SK-N-SH treated with all-trans-retinoic acid at 6 μM for 48 hours (cell line): ENCODE measurements around the gene MCEE.
"Not testable (repeated sequence)": the region's sequence is repeated elsewhere in the genome, so short reads cannot be mapped to it uniquely, and the experiment has no call there.

Experiments
- ARNTL ChIP-seq: fragments of 450-650 bp; formaldehyde crosslinking; IDR thresholded peaks from 2 replicates; pipeline ENCODE4 v1.5.0; 2020; ENCODE audit warnings: low read depth, mild to moderate bottlenecking, moderate library complexity, borderline replicate concordance
- BACH2 ChIP-seq: fragments of 250-450 bp; sonication (Bioruptor Pico); IDR thresholded peaks from 2 replicates; pipeline ENCODE4 v1.9.0; 2021; ENCODE audit warnings: mild to moderate bottlenecking, borderline replicate concordance
- CSDC2 ChIP-seq: fragments of 250-450 bp; sonication (Bioruptor Pico); IDR thresholded peaks from 2 replicates; pipeline ENCODE4 v1.5.0; 2020; ENCODE audit warnings: mild to moderate bottlenecking, moderate library complexity
- OSR1 ChIP-seq: fragments of 250-450 bp; sonication (Bioruptor Pico); IDR thresholded peaks from 2 replicates; pipeline ENCODE4 v1.8.0; 2022; ENCODE audit warnings: moderate library complexity, mild to moderate bottlenecking, inconsistent platforms
- RARB ChIP-seq: fragments of 250-450 bp; sonication (Bioruptor Pico); IDR thresholded peaks from 2 replicates; pipeline ENCODE4 v1.8.0; 2021; ENCODE audit warnings: mild to moderate bottlenecking, moderate library complexity
- SNAI2 ChIP-seq: fragments of 250-450 bp; sonication (Bioruptor Pico); IDR thresholded peaks from 2 replicates; pipeline ENCODE4 v1.5.0; 2020; ENCODE audit warnings: mild to moderate bottlenecking, moderate library complexity
- TCF4 ChIP-seq: fragments of 250-450 bp; sonication (Bioruptor Pico); IDR thresholded peaks from 2 replicates; pipeline ENCODE4 v1.8.0; 2021; ENCODE audit warnings: mild to moderate bottlenecking, moderate library complexity, borderline replicate concordance
- ZFP3 ChIP-seq: fragments of 250-450 bp; sonication (Bioruptor Pico); IDR thresholded peaks from 2 replicates; pipeline ENCODE4 v1.5.0; 2020; ENCODE audit warnings: mild to moderate bottlenecking, moderate library complexity
- ZFP30 ChIP-seq: fragments of 450-650 bp; formaldehyde crosslinking; IDR thresholded peaks from 2 replicates; pipeline ENCODE4 v1.5.0; 2022; ENCODE audit warnings: mild to moderate bottlenecking, moderate library complexity
- ZNF70 ChIP-seq: fragments of 450-650 bp; formaldehyde crosslinking; IDR thresholded peaks from 2 replicates; pipeline ENCODE4 v1.5.0; 2020; ENCODE audit warnings: mild to moderate bottlenecking, moderate library complexity
- TF ChIP-seq, protein P1 (sequence below): fragments of 250-450 bp; sonication (Bioruptor Pico); IDR thresholded peaks from 2 replicates; pipeline ENCODE4 v1.8.0; 2020; ENCODE audit warnings: mild to moderate bottlenecking, moderate library complexity, borderline replicate concordance
- TF ChIP-seq, protein P2 (sequence below): fragments of 250-450 bp; sonication (Bioruptor Pico); IDR thresholded peaks from 2 replicates; pipeline ENCODE4 v1.5.1; 2021; ENCODE audit warnings: mild to moderate bottlenecking, moderate library complexity

DNA sequence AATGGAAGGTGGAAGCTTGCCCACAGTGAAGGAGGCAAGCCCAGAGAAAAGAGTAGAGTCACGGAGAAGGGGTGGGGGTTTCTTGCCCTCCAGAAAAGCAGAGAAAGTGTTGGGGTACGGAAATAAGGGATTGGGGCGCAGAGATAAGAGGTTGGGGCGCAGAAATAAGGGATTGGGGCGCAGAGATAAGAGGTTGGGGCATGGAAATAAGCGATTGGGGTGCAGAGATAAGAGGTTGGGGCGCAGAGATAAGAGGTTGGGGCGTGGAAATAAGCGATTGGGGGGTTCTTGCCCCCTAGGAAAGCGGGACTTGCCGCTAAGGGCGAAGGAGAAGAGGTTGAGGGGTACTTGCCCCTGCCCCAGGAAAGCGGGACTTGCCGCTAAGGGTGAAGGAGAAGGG, 40.6 kb downstream of the MCEE start:
- TF ChIP-seq, protein P1, sequence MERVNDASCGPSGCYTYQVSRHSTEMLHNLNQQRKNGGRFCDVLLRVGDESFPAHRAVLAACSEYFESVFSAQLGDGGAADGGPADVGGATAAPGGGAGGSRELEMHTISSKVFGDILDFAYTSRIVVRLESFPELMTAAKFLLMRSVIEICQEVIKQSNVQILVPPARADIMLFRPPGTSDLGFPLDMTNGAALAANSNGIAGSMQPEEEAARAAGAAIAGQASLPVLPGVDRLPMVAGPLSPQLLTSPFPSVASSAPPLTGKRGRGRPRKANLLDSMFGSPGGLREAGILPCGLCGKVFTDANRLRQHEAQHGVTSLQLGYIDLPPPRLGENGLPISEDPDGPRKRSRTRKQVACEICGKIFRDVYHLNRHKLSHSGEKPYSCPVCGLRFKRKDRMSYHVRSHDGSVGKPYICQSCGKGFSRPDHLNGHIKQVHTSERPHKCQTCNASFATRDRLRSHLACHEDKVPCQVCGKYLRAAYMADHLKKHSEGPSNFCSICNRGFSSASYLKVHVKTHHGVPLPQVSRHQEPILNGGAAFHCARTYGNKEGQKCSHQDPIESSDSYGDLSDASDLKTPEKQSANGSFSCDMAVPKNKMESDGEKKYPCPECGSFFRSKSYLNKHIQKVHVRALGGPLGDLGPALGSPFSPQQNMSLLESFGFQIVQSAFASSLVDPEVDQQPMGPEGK (CRISPR knock-in tag), result not testable (repeated sequence)
- not testable (repeated sequence) for TF ChIP-seq ZFP3; ZFP30; ARNTL (CRISPR knock-in tag); OSR1 (CRISPR knock-in tag); TCF4 (CRISPR knock-in tag); CSDC2; RARB (CRISPR knock-in tag); ZNF70; SNAI2; BACH2 (CRISPR knock-in tag)
- TF ChIP-seq, protein P2, sequence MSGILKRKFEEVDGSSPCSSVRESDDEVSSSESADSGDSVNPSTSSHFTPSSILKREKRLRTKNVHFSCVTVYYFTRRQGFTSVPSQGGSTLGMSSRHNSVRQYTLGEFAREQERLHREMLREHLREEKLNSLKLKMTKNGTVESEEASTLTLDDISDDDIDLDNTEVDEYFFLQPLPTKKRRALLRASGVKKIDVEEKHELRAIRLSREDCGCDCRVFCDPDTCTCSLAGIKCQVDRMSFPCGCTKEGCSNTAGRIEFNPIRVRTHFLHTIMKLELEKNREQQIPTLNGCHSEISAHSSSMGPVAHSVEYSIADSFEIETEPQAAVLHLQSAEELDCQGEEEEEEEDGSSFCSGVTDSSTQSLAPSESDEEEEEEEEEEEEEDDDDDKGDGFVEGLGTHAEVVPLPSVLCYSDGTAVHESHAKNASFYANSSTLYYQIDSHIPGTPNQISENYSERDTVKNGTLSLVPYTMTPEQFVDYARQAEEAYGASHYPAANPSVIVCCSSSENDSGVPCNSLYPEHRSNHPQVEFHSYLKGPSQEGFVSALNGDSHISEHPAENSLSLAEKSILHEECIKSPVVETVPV (CRISPR knock-in tag), result not testable (repeated sequence)
